Bronchial epithelial cell (primary cell): ENCODE measurements around the gene PRSS8. TPM values are rescaled to one million over a fixed set of nuclear protein-coding genes. Genes with fewer than 3 reads are reported as not detected.
"Not testable (repeated sequence)": the region's sequence is repeated elsewhere in the genome, so short reads cannot be mapped to it uniquely, and the experiment has no call there.

ENCODE experiments used
- DNase-seq: peaks from one replicate; pipeline ENCODE4 v3.0.0-alpha.2; 2010; ENCODE audit warnings: low read depth
- FAIRE-seq: peaks from 2 replicates; lab custom pipeline; 2011; peaks lifted over from hg19 to GRCh38; lab: Jason Lieb, UNC
- H3K27me3 ChIP-seq: 2 replicates; pipeline ENCODE4 v1.5.1; 2011; ENCODE audit warnings: low read length; ENCODE audit not compliant: control insufficient read depth, insufficient read depth
- H3K36me3 ChIP-seq: 2 replicates; pipeline ENCODE4 v1.5.1; 2011; ENCODE audit warnings: low read length; ENCODE audit not compliant: control insufficient read depth, insufficient read depth
- H3K4me3 ChIP-seq: 2 replicates; pipeline ENCODE4 v1.5.1; 2011; ENCODE audit warnings: mild to moderate bottlenecking, low read depth, low read length, control low read depth
- CTCF ChIP-seq: IDR thresholded peaks from 2 replicates; pipeline ENCODE4 v1.5.1; 2011; ENCODE audit warnings: mild to moderate bottlenecking, moderate library complexity, low read length, control low read depth, inconsistent platforms; ENCODE audit not compliant: insufficient read depth, severe bottlenecking
- total RNA-seq: library from RNA; depleted of rRNA; stranded (reverse); fragments of >200 nt; gene quantifications from 2 replicates; pipeline ENCODE4 v1.2.1, GENCODE V29; 2014

The PRSS8 gene
- total RNA-seq, 1 donor from 2014 or later = 15.0 TPM

GRCh38 chr16:31147574-31147973 is 12.0 kb upstream of the PRSS8 start:
- H3K36me3 ChIP-seq = no peaks in the 10 kb centered on the region
- H3K4me3 ChIP-seq = no peak overlapping the region
- TF ChIP-seq CTCF = no peak
- no peaks in the 10 kb centered on the region for H3K27me3 ChIP-seq
- no peak for FAIRE-seq
- no peak for DNase-seq

DNA sequence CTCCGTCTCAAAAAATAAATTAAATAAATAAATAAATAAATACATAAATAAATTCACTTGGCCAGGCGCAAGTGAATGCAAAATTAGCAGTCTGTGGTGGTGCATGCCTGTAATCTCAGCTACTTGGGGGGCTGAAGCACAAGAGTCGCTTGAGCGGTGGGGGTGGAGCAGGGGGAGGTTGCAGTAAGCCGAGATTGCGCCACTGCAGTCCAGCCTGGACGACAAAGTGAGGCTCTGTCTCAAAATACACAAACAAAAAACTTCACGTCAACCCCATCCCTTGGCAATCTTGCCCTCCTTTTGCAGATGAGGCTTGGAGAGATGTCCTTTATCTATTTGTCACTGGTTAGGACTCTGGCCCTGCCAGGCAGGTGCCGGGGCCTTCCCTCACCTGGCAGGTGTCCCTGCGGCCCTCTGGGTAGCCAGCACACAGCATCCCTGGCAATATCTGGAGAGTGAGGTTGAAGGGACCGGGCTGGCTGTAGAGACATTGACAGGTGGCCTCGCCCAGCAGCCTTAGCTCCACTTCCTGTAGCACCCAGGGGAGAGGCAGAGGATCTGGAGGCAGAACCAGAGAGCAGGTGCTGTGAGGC is 10.0 kb upstream of the PRSS8 start:
- Histone ChIP-seq H3K27me3 (no peaks in the 10 kb centered on the region), H3K4me3 (no peak overlapping the region), H3K36me3 (no peaks in the 10 kb centered on the region)
- FAIRE-seq (no peak), DNase-seq (no peak)
- TF ChIP-seq CTCF = no peak

DNA sequence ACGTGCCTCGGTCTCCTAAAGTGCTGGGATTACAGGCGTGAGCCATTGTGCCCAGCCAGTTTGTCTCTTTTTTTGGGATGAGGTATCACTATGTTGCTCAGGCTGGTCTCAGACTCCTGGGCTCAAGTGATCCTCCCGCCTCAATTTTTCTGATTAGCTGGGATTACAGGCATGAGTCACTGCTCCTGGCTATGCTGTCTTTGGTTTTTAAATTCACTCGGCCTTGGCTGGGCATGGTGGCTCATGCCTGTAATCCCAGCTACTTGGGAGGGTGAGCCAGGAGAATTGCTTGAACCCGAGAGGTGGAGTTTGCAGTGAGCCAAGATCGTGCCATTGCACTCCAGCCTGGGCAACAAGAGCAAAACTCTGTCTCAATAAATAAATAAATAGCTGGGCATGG is 8.9 kb upstream of the PRSS8 start:
- not testable (repeated sequence) for FAIRE-seq, H3K36me3 ChIP-seq, DNase-seq, H3K4me3 ChIP-seq, H3K27me3 ChIP-seq

- no peak for FAIRE-seq
- Histone ChIP-seq H3K27me3 (no peaks in the 10 kb centered on the region), H3K36me3 (no peaks in the 10 kb centered on the region)
These were observed 8.2 kb upstream of the PRSS8 start for GRCh38 chr16:31143694-31144148.

DNA sequence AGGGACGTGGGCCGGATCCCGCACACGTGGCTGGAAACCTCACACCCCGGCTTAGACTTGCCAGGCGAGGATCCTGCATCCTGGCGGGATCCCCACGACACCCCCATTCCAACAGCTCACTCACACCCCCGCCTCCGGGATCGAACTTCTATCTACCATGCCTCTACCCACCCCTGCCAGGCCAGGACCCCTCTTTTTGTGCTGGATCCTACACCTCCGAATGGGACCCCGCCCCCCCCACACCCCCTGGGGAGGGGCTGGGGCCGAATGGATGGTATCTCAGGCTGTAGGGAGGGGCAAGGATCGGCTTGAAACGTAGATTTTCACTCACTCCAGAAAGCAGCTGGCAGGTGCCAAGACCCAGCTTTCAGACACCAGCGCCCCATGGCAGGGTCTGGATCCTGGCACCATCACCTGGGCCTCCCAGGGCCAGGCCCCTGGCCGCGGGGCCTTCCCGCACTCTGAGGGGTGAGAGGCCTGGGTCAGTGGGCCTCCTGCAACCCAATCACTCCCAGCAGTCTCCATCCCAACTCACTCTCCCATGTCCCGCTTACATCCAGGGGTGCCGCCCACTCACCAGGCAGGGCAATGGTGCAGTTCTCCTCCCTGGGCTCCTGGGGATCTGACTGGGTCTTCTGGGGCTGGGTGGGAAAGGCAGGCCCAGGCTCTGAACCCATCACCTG is 7.6 kb upstream of the PRSS8 start:
- FAIRE-seq = no peak

More at GRCh38 chr16:31143694-31144148, 8.2 kb upstream of the PRSS8 start:
- DNase-seq = no peak
- no peak overlapping the region for H3K4me3 ChIP-seq
- TF ChIP-seq CTCF = no peak

More for the DNA sequence above, 7.6 kb upstream of the PRSS8 start:
- no peak for DNase-seq
- Histone ChIP-seq H3K27me3 (no peaks in the 10 kb centered on the region), H3K4me3 (peak overlapping the region; percentile 32), H3K36me3 (no peaks in the 10 kb centered on the region)
- no peak for TF ChIP-seq CTCF
